GM23338 (cell line): ENCODE results near the gene PLA2G10.

Source experiments
- CREB1 ChIP-seq: fragments of 250-450 bp; sonication (Bioruptor Pico); IDR thresholded peaks from 2 replicates; pipeline ENCODE4 v1.5.0; 2020; ENCODE audit warnings: low read depth, mild to moderate bottlenecking, moderate library complexity
- EZH2 ChIP-seq: fragments of 200-600 bp; sonication (generic); IDR thresholded peaks from one replicate; pipeline ENCODE4 v1.8.0; 2017; ENCODE audit warnings: antibody characterized with exemption, mild to moderate bottlenecking, low read depth; ENCODE audit not compliant: unreplicated experiment
- EZH2phosphoT487 ChIP-seq: fragments of 200-600 bp; sonication (generic); IDR thresholded peaks from one replicate; pipeline ENCODE4 v1.8.1; 2018; ENCODE audit warnings: antibody characterized with exemption; ENCODE audit not compliant: unreplicated experiment
- JUNB ChIP-seq: IDR thresholded peaks from one replicate; pipeline ENCODE4 v1.6.1; 2016; ENCODE audit warnings: antibody characterized with exemption; ENCODE audit not compliant: unreplicated experiment
- POLR2AphosphoS5 ChIP-seq: IDR thresholded peaks from 2 replicates; pipeline ENCODE4 v1.6.1; 2016; ENCODE audit warnings: antibody characterized with exemption, low read depth
- STAT1 ChIP-seq: IDR thresholded peaks from one replicate; pipeline ENCODE4 v1.6.1; 2016; ENCODE audit warnings: antibody characterized with exemption; ENCODE audit not compliant: unreplicated experiment
- ZNF114 ChIP-seq: fragments of 250-450 bp; sonication (Bioruptor Pico); IDR thresholded peaks from 2 replicates; pipeline ENCODE4 v1.5.0; 2020; ENCODE audit warnings: mild to moderate bottlenecking, moderate library complexity
- TF ChIP-seq, protein P1 (sequence below), 2 experiments: fragments of 200-600 bp in 1 of 2; sonication (generic) in 1 of 2; conservative IDR thresholded peaks; 2 replicates each; pipeline versions ENCODE4 v1.5.1 to v1.6.1; 2016 to 2017; ENCODE audit warnings: antibody characterized with exemption in 2 of 2, low read depth in 2 of 2, mild to moderate bottlenecking in 2 of 2, moderate library complexity in 1 of 2
- TF ChIP-seq, protein P2 (sequence below): IDR thresholded peaks from 2 replicates; pipeline ENCODE4 v1.6.1; 2016; ENCODE audit warnings: antibody characterized with exemption
- TF ChIP-seq, protein P3 (sequence below): IDR thresholded peaks from one replicate; pipeline ENCODE4 v1.6.1; 2018; ENCODE audit warnings: antibody characterized with exemption; ENCODE audit not compliant: unreplicated experiment

DNA sequence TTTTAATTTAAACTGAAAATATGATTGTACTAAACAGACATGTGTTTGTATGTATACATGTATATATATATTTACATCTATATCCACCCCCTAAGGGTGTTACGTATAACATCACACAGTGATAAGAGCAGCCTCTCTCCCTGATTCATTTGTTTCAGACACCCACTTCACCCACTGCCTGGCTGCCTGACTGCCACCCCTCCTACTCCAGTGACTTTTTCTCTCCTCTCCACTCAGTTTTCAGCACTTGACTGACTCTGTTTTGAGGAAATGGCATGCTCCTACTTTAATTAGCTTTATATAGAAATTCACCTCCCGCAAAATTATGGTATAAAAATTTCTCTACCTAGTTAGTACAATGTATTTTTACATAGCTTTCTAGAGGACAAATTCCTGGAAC is 41.4 kb downstream of the PLA2G10 start:
- TF ChIP-seq, protein P1, sequence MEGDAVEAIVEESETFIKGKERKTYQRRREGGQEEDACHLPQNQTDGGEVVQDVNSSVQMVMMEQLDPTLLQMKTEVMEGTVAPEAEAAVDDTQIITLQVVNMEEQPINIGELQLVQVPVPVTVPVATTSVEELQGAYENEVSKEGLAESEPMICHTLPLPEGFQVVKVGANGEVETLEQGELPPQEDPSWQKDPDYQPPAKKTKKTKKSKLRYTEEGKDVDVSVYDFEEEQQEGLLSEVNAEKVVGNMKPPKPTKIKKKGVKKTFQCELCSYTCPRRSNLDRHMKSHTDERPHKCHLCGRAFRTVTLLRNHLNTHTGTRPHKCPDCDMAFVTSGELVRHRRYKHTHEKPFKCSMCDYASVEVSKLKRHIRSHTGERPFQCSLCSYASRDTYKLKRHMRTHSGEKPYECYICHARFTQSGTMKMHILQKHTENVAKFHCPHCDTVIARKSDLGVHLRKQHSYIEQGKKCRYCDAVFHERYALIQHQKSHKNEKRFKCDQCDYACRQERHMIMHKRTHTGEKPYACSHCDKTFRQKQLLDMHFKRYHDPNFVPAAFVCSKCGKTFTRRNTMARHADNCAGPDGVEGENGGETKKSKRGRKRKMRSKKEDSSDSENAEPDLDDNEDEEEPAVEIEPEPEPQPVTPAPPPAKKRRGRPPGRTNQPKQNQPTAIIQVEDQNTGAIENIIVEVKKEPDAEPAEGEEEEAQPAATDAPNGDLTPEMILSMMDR (conservative IDR thresholded peaks at IDR 0.05; ENCODE audit: low read depth in 2 of 2) = no peak
- TF ChIP-seq ZNF114 (no peak), POLR2AphosphoS5 (no peak), STAT1 (no peak), EZH2 (no peak), CREB1 (no peak), JUNB (no peak), EZH2phosphoT487 (no peak)
- TF ChIP-seq, protein P2, sequence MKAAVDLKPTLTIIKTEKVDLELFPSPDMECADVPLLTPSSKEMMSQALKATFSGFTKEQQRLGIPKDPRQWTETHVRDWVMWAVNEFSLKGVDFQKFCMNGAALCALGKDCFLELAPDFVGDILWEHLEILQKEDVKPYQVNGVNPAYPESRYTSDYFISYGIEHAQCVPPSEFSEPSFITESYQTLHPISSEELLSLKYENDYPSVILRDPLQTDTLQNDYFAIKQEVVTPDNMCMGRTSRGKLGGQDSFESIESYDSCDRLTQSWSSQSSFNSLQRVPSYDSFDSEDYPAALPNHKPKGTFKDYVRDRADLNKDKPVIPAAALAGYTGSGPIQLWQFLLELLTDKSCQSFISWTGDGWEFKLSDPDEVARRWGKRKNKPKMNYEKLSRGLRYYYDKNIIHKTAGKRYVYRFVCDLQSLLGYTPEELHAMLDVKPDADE = no peak
- TF ChIP-seq, protein P3, sequence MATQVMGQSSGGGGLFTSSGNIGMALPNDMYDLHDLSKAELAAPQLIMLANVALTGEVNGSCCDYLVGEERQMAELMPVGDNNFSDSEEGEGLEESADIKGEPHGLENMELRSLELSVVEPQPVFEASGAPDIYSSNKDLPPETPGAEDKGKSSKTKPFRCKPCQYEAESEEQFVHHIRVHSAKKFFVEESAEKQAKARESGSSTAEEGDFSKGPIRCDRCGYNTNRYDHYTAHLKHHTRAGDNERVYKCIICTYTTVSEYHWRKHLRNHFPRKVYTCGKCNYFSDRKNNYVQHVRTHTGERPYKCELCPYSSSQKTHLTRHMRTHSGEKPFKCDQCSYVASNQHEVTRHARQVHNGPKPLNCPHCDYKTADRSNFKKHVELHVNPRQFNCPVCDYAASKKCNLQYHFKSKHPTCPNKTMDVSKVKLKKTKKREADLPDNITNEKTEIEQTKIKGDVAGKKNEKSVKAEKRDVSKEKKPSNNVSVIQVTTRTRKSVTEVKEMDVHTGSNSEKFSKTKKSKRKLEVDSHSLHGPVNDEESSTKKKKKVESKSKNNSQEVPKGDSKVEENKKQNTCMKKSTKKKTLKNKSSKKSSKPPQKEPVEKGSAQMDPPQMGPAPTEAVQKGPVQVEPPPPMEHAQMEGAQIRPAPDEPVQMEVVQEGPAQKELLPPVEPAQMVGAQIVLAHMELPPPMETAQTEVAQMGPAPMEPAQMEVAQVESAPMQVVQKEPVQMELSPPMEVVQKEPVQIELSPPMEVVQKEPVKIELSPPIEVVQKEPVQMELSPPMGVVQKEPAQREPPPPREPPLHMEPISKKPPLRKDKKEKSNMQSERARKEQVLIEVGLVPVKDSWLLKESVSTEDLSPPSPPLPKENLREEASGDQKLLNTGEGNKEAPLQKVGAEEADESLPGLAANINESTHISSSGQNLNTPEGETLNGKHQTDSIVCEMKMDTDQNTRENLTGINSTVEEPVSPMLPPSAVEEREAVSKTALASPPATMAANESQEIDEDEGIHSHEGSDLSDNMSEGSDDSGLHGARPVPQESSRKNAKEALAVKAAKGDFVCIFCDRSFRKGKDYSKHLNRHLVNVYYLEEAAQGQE = no peak
